Gastroesophageal sphincter (tissue), 3 donors: ENCODE data around the gene PTPRJ.

Experiments
- EP300 ChIP-seq: sonication (generic); formaldehyde crosslinking; IDR thresholded peaks from one replicate; pipeline ENCODE4 v1.6.1; 2017; ENCODE audit warnings: antibody characterized with exemption, mild to moderate bottlenecking
- POLR2A ChIP-seq, 2 donors: fragments of 450-650 bp; IDR thresholded peaks; one replicate each; pipeline ENCODE4 v1.6.1; 2017; ENCODE audit warnings: antibody characterized with exemption in 2 of 2, mild to moderate bottlenecking in 2 of 2, moderate library complexity in 1 of 2
- POLR2AphosphoS5 ChIP-seq: sonication (generic); formaldehyde crosslinking; IDR thresholded peaks from one replicate; pipeline ENCODE4 v1.6.1; 2017; ENCODE audit warnings: antibody characterized with exemption
- TF ChIP-seq, protein P1 (sequence below), 4 experiments: fragments of 200-600 bp in 2 of 4; fragments of 450-650 bp in 2 of 4; sonication (generic) in 1 of 4; IDR thresholded peaks; one replicate each; pipeline ENCODE4 v1.5.1; 2017 to 2019; ENCODE audit warnings: antibody characterized with exemption in 4 of 4, mild to moderate bottlenecking in 2 of 4, moderate library complexity in 2 of 4

DNA sequence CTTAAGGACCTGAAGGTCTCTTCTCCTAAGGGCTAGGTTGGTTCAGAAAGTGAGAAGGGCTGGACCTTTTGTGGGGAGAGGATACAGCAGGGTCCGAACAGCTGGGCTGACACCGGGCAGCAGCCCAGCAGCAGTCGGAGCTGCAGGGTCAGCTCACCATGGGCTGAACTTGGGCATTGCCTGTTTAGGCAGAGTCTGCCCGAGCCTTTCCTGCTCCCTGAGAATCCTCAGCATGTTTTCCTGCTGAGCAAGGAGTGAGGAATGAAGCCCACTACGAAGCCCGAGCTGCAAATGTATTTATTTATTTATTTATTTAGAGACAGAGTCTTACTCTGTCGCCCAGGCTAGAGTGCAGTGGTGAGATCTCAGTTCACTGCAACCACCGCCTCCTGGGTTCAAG, 83.9 kb downstream of the PTPRJ start:
- TF ChIP-seq POLR2A (IDR thresholded peaks at IDR 0.05) (no peak), EP300 (no peak), POLR2AphosphoS5 (no peak)
- TF ChIP-seq, protein P1, sequence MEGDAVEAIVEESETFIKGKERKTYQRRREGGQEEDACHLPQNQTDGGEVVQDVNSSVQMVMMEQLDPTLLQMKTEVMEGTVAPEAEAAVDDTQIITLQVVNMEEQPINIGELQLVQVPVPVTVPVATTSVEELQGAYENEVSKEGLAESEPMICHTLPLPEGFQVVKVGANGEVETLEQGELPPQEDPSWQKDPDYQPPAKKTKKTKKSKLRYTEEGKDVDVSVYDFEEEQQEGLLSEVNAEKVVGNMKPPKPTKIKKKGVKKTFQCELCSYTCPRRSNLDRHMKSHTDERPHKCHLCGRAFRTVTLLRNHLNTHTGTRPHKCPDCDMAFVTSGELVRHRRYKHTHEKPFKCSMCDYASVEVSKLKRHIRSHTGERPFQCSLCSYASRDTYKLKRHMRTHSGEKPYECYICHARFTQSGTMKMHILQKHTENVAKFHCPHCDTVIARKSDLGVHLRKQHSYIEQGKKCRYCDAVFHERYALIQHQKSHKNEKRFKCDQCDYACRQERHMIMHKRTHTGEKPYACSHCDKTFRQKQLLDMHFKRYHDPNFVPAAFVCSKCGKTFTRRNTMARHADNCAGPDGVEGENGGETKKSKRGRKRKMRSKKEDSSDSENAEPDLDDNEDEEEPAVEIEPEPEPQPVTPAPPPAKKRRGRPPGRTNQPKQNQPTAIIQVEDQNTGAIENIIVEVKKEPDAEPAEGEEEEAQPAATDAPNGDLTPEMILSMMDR (IDR thresholded peaks at IDR 0.05) = no peak
